HEK293T (cell line): ENCODE measurements around the gene ARAP1.

Experiments used
- CTCF ChIA-PET: fragments of 350-600 bp; formaldehyde crosslinking; extraction: SDS; loops from one replicate; lab custom pipeline; 2021; ENCODE audit warnings: antibody characterized with exemption, inconsistent platforms; lab: Yijun Ruan, JAX
- POLR2A ChIA-PET: fragments of 350-600 bp; formaldehyde crosslinking; extraction: SDS; loops from one replicate; lab custom pipeline; 2020; ENCODE audit warnings: antibody characterized with exemption, inconsistent platforms; lab: Yijun Ruan, JAX
- DNase-seq: peaks from one replicate; pipeline ENCODE4 v3.0.0; 2012; ENCODE audit warnings: mixed read lengths; ENCODE audit errors: extremely low spot score
- ARNT ChIP-seq: fragments of 450-650 bp; IDR thresholded peaks from 2 replicates; pipeline ENCODE4 v1.6.1; 2017; ENCODE audit warnings: mild to moderate bottlenecking
- BHLHE40 ChIP-seq: fragments of 450-650 bp; IDR thresholded peaks from 2 replicates; pipeline ENCODE4 v1.6.1; 2016; ENCODE audit warnings: mild to moderate bottlenecking, moderate library complexity, borderline replicate concordance
- CTBP1 ChIP-seq: fragments of 450-650 bp; IDR thresholded peaks from 2 replicates; pipeline ENCODE4 v1.6.1; 2016; ENCODE audit warnings: borderline replicate concordance
- ELF4 ChIP-seq: fragments of 450-650 bp; IDR thresholded peaks from 2 replicates; pipeline ENCODE4 v1.6.1; 2017; ENCODE audit warnings: antibody characterized with exemption
- FOXA1 ChIP-seq: fragments of 450-650 bp; IDR thresholded peaks from 2 replicates; pipeline ENCODE4 v1.6.1; 2016; ENCODE audit warnings: mild to moderate bottlenecking
- FOXK2 ChIP-seq: fragments of 450-650 bp; IDR thresholded peaks from 2 replicates; pipeline ENCODE4 v1.6.1; 2016; ENCODE audit warnings: mild to moderate bottlenecking
- FOXM1 ChIP-seq: fragments of 450-650 bp; IDR thresholded peaks from 2 replicates; pipeline ENCODE4 v1.6.1; 2017; ENCODE audit warnings: mild to moderate bottlenecking, borderline replicate concordance
- HDGF ChIP-seq: fragments of 450-650 bp; IDR thresholded peaks from 2 replicates; pipeline ENCODE4 v1.6.1; 2017; ENCODE audit warnings: antibody characterized with exemption, borderline replicate concordance
- L3MBTL2 ChIP-seq: fragments of 450-650 bp; conservative IDR thresholded peaks from 2 replicates; pipeline ENCODE4 v1.6.1; 2016; ENCODE audit warnings: mild to moderate bottlenecking
- LEF1 ChIP-seq: fragments of 450-650 bp; IDR thresholded peaks from 2 replicates; pipeline ENCODE4 v1.6.1; 2017; ENCODE audit warnings: mild to moderate bottlenecking, borderline replicate concordance
- NFRKB ChIP-seq: fragments of 450-650 bp; IDR thresholded peaks from 2 replicates; pipeline ENCODE4 v1.6.1; 2016; ENCODE audit warnings: mild to moderate bottlenecking, moderate library complexity
- PKNOX1 ChIP-seq: fragments of 450-650 bp; IDR thresholded peaks from 2 replicates; pipeline ENCODE4 v1.6.1; 2016
- SP1 ChIP-seq: fragments of 450-650 bp; IDR thresholded peaks from 2 replicates; pipeline ENCODE4 v1.6.1; 2017
- SUZ12 ChIP-seq: fragments of 450-650 bp; IDR thresholded peaks from 2 replicates; pipeline ENCODE4 v1.6.1; 2016; ENCODE audit warnings: mild to moderate bottlenecking
- TARDBP ChIP-seq: fragments of 450-650 bp; IDR thresholded peaks from 2 replicates; pipeline ENCODE4 v1.6.1; 2016
- ZNF384 ChIP-seq: fragments of 450-650 bp; IDR thresholded peaks from 2 replicates; pipeline ENCODE4 v1.6.1; 2016

The ARAP1 gene

GRCh38 chr11:72772059-72772458, 19.9 kb upstream of the ARAP1 start:
- TF ChIP-seq FOXM1 (no peak), FOXA1 (no peak), PKNOX1 (no peak), TARDBP (no peak), LEF1 (no peak), ELF4 (no peak), SUZ12 (no peak), NFRKB (no peak), CTBP1 (no peak), HDGF (no peak)
- POLR2A ChIA-PET = no interaction called here
- no peak for DNase-seq
- CTCF ChIA-PET = interaction anchor here (1.2 kb wide), 1 partner anchor 47 kb away, joined by 3 read pairs; no protein-coding TSS in a partner anchor

GRCh38 chr11:72771507-72771906, 19.3 kb upstream of the ARAP1 start:
- CTCF ChIA-PET = interaction anchor here (1.2 kb wide), 1 partner anchor 46 kb away, joined by 3 read pairs; no protein-coding TSS in a partner anchor
- POLR2A ChIA-PET = no interaction called here
- DNase-seq = no peak
- no peak for TF ChIP-seq ELF4
- TF ChIP-seq FOXM1 = no peak
- no peak for TF ChIP-seq TARDBP
- no peak for TF ChIP-seq PKNOX1
- TF ChIP-seq LEF1 = no peak
- TF ChIP-seq BHLHE40 = no peak
- TF ChIP-seq ARNT = no peak
- no peak for TF ChIP-seq NFRKB
- no peak for TF ChIP-seq SP1
- no peak for TF ChIP-seq ZNF384
- no peak for TF ChIP-seq FOXK2
- no peak for TF ChIP-seq HDGF
- TF ChIP-seq FOXA1 = no peak
- TF ChIP-seq L3MBTL2 = no peak
- TF ChIP-seq CTBP1 = no peak

GRCh38 chr11:72770799-72771198, 18.6 kb upstream of the ARAP1 start:
- ChIA-PET POLR2A (no interaction called here), CTCF (interaction anchor here (1.2 kb wide), 1 partner anchor 46 kb away, joined by 3 read pairs; no protein-coding TSS in a partner anchor)
- no peak for DNase-seq
- TF ChIP-seq FOXM1 (no peak), SP1 (no peak), ELF4 (no peak), PKNOX1 (no peak)

GRCh38 chr11:72769680-72770079, 17.5 kb upstream of the ARAP1 start:
- CTCF ChIA-PET = interaction anchor here (0.6 kb wide), 1 partner anchor 24 kb away, joined by 4 read pairs; the partner anchor contains the start of gene STARD10
- no peak for DNase-seq
- TF ChIP-seq L3MBTL2 = no peak
- no peak for TF ChIP-seq FOXM1
- TF ChIP-seq BHLHE40 = no peak
- TF ChIP-seq PKNOX1 = no peak
- TF ChIP-seq NFRKB = no peak
- no peak for TF ChIP-seq CTBP1
- no peak for TF ChIP-seq ELF4
- no peak for TF ChIP-seq SP1
- no peak for TF ChIP-seq TARDBP
- TF ChIP-seq LEF1 = no peak
- no peak for TF ChIP-seq FOXK2
- TF ChIP-seq SUZ12 = no peak
- no peak for TF ChIP-seq ZNF384
- no peak for TF ChIP-seq HDGF
- TF ChIP-seq FOXA1 = no peak
- no peak for TF ChIP-seq ARNT
- POLR2A ChIA-PET = no interaction called here

GRCh38 chr11:72768581-72768980, 16.4 kb upstream of the ARAP1 start:
- POLR2A ChIA-PET = no interaction called here
- DNase-seq = no peak
- no peak for TF ChIP-seq SUZ12
- TF ChIP-seq CTBP1 = no peak
- no peak for TF ChIP-seq ELF4
- no peak for TF ChIP-seq TARDBP
- no peak for TF ChIP-seq LEF1
- no peak for TF ChIP-seq SP1
- CTCF ChIA-PET = no interaction called here

GRCh38 chr11:72767203-72768062, 15.2 kb upstream of the ARAP1 start:
- TF ChIP-seq ELF4 (no peak), L3MBTL2 (no peak), TARDBP (no peak), SUZ12 (no peak), FOXM1 (no peak), CTBP1 (no peak), FOXK2 (no peak), ARNT (no peak), LEF1 (no peak), FOXA1 (no peak), NFRKB (no peak), SP1 (no peak), PKNOX1 (no peak), HDGF (no peak), ZNF384 (no peak), BHLHE40 (no peak)
- DNase-seq = no peak
- ChIA-PET POLR2A (no interaction called here), CTCF (interaction anchor here (0.9 kb wide), 1 partner anchor 27 kb away, joined by 3 read pairs; the partner anchor contains the start of gene STARD10)
